SHP77 (cell line): ENCODE results near the gene RPS23.
A peak's percentile ranks its signal among the peaks of the same experiment; 100 is the strongest.

Experiments
- DNase-seq, 2 experiments: peaks; one replicate each; lab custom pipeline; 2025; lab: John Stamatoyannopoulos, UW

The RPS23 gene

GRCh38 chr5:82277987-82278710 lies at the start of gene RPS23:
TSS of gene RPS23 (minus strand) at chr5:82278354. CDS start at chr5:82278323, 31 bp downstream.
- peak; percentile 83 to 89 for DNase-seq

GRCh38 chr5:82327941-82328340 lies 49.8 kb upstream of the RPS23 start:
- DNase-seq = no peak

- no peak for DNase-seq
Observed at GRCh38 chr5:82325996-82326395, 47.8 kb upstream of the RPS23 start.

- no peak for DNase-seq
Observed at GRCh38 chr5:82325155-82325554, 47.0 kb upstream of the RPS23 start.

- no peak for DNase-seq
Observed at GRCh38 chr5:82320966-82321365, 42.8 kb upstream of the RPS23 start.

GRCh38 chr5:82319651-82320376 lies 41.7 kb upstream of the RPS23 start:
- no peak for DNase-seq

GRCh38 chr5:82319192-82319591 lies 41.0 kb upstream of the RPS23 start:
- no peak for DNase-seq

GRCh38 chr5:82314964-82315758 lies 37.0 kb upstream of the RPS23 start:
- no peak for DNase-seq

GRCh38 chr5:82313016-82313415 lies 34.9 kb upstream of the RPS23 start:
- DNase-seq = no peak

- DNase-seq = peak; percentile 40 to 70
Observed at GRCh38 chr5:82312373-82312856, 34.3 kb upstream of the RPS23 start.

- DNase-seq = no peak
Observed at GRCh38 chr5:82309091-82309531, 31.0 kb upstream of the RPS23 start.

- no peak for DNase-seq
Observed at GRCh38 chr5:82308416-82308815, 30.3 kb upstream of the RPS23 start.

GRCh38 chr5:82307451-82307850 lies 29.3 kb upstream of the RPS23 start:
- no peak for DNase-seq

GRCh38 chr5:82306151-82306550 lies 28.0 kb upstream of the RPS23 start:
- no peak for DNase-seq

- DNase-seq = no peak
Observed at GRCh38 chr5:82301190-82301589, 23.0 kb upstream of the RPS23 start.

GRCh38 chr5:82298668-82299067 lies 20.5 kb upstream of the RPS23 start:
- no peak for DNase-seq

- no peak for DNase-seq
Observed at GRCh38 chr5:82297711-82298110, 19.6 kb upstream of the RPS23 start.

GRCh38 chr5:82296929-82297328 lies 18.8 kb upstream of the RPS23 start:
- DNase-seq = no peak

- no peak for DNase-seq
Observed at GRCh38 chr5:82295959-82296531, 17.9 kb upstream of the RPS23 start.

GRCh38 chr5:82295144-82295543 lies 17.0 kb upstream of the RPS23 start:
- no peak for DNase-seq

GRCh38 chr5:82291420-82291819 lies 13.3 kb upstream of the RPS23 start:
- DNase-seq = no peak

GRCh38 chr5:82290908-82291307 lies 12.8 kb upstream of the RPS23 start:
- DNase-seq = no peak
